ENCODE measurements around the gene SYT15. TPM values are rescaled to one million over a fixed set of nuclear protein-coding genes. Genes with fewer than 3 reads are reported as not detected.
A peak's percentile ranks its signal among the peaks of the same experiment; 100 is the strongest.
"Not testable (repeated sequence)": the region's sequence is repeated elsewhere in the genome, so short reads cannot be mapped to it uniquely, and the experiment has no call there.

Gene SYT15
- 1.4 TPM for total RNA-seq

DNA sequence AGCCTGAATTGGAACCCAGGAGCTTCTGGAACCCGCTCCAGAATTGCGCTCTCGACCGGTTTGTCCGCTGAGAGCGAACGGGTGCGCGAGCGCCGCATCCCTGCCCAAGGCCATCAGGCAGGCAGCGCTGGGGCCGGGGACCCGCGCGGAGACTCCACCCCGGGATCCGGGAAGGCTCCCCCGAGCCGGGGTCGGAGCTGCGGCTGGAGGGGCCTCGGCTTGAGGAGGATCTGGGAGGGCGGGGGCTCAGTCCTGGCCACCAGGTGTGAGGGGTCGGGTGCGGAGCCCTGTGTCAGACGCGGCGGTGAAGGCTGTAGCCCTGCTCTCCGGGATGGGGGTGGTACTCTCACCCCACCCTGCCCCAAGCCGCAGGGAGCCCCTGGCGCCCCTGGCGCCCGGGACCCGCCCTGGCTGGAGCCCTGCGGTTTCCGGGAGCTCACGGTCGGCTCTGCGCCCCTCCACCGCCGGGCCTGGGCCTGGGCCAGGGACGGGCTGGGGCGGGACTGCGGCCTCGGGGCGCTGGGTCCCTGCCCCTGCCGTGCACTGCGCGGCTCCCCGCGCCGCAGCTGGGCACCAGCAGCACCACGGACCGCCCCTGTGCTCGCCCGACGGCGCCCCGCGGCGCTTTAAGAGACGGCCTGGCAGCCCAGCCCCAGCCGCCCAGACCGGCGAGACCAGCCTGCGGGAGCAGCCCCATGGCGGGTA, at the start of gene SYT15:
Gene SYT15 (plus strand): TSS at position 655 of the 705 bp plus-strand sequence. CDS start 41 bp downstream, at position 696.
- peak; percentile 43 for ATAC-seq

DNA sequence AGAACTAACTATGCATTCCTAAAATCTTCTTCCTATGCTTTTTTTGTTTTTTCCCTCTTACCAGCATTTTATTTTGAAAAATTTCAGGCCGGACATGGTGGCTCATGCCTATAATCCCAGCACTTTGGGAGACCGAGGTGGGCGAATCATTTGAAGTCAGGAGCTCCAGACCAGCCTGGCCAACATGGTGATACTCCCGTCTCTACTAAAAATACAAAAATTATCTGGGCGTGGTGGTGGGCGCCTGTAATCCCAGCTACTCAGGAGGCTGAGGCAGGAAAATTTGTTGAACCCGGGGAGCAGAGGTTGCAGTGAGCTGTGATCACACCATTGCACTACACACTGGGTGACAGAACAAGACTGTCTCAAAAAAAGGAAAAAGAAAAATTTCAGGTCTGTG, 49.2 kb upstream of the SYT15 start:
- not testable (repeated sequence) for ATAC-seq

DNA sequence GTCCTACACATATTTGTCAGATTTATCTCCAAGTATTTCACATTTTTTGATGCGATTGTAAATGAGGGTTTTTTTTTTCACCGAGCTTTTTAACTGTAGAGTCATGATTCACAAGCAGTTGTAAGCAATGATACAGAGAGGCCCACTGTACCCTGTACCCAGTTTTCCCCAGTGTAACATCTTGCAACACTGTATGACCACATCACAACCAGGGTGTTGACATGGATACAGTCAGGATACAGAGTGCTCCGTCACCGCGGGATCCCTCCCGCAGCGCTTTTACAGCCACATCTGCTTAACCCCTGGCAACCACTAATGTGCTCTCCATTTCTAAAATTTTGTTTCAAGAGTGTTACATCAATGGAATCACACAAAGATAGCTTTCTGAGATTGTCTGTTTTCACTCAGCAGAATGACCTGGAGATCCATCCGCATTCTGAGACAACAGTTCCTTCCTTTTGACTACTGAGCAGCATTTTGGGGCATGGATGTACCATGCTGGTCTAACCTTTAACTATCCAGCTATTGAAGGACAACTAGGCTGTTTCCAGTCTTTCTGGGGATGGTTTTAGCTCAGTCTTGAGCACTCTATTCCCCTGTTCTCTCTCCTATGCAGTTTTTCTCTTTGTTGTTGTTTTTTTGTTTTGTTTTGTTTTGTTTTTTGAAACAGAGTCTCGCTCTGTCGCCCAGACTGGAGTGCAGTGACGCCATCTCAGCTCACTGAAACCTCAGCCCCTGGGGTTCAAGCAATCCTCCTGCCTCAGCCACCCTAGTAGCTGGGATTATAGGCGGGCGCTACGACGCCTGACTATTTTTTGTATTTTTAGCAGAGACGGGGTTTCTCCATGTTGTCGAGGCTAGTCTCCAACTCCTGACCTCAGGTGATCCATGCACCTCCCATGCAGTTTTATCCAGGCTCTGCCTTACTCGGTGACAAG, 48.4 kb upstream of the SYT15 start:
- no peak for ATAC-seq

DNA sequence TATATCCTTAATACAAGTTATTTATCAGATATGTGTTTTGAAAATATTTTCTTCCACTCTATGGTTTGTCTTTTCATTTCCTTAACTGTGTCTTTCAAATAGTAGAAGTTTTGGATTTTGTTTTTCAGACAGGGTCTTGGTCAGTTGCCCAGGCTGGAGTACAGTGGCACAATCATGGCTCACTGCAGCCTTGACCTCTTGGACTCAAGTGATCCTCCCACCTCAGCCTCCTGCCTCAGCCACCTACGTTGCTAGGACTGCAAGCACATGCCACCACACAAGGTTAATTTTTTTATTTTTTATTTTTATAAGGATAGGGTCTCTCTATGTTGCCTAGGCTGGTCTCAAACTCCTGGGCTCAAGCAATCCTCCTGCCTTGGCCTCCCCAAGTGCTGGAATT, 46.7 kb upstream of the SYT15 start:
- not testable (repeated sequence) for ATAC-seq

DNA sequence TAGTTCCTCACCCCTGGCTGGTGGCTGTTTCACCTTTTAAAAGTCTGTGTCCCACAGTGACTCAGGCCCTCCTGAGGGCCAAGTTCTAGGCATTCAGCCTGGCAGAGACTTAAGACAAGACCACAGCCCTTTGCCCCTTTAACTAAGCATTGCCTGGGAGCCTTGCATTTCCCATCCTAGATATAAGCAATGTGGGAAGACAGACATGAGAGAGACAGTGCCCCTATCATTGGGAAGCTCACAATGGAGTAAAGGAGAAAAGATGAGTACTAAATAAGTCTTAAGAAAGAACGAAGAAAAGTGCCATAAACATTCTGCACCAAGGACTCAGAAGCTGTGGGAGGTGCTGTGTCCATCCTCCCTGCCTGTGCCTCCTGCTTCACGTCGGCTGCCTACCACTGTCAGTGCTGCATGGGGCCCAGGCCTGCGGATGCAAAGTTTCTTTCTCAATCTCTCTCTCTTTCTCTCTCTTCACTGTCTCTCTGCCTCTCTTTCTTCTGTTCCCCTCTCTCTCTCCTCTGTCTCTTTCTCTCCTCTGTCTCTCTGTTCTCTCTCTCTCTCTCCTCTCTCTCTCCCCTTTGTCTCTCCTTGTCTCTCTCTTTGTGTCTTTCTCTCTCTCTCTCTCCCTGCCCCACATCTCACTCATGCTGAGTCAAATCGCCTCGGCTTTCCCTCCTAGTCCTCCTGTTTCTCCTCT, 44.0 kb upstream of the SYT15 start:
- ATAC-seq = no peak

DNA sequence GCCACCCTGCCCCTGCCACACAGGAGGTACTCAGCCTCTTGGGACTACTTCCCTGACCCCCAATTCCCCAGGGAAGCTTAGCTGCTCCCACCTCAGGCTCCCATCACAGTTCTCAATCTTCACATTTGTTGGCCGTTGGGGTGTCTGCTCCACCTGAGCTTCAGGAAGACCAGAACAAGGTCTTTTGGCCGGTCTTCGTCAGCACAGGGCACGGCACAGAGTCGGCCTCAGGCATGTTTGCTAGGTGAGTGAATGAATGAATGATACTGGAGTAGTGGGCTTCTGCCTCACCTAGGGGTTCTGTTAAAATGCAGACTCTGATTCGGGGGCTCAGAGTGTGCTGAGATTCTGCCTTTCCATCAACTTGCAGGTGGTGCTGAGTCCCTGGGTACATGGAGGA, 42.8 kb upstream of the SYT15 start:
- ATAC-seq = peak; percentile 10

DNA sequence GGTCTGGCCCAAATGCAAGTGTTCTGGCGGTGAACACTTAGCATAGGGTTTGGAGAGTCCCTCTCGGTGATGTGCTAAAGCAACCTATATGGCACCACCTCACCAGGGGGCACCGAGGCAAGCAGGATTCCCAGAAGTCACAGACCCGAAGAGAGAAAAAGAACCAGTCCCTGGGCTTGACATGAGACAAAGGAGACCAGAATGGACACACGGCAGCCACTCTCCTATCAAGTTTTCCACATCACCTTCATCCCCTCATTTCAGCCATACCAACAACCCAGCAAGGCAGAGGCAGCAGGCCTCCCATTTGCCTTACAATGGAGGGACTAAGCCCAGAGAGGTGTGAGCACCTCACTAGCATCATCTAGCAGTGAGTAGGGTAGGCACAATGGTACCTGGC, 42.1 kb upstream of the SYT15 start:
- no peak for ATAC-seq

DNA sequence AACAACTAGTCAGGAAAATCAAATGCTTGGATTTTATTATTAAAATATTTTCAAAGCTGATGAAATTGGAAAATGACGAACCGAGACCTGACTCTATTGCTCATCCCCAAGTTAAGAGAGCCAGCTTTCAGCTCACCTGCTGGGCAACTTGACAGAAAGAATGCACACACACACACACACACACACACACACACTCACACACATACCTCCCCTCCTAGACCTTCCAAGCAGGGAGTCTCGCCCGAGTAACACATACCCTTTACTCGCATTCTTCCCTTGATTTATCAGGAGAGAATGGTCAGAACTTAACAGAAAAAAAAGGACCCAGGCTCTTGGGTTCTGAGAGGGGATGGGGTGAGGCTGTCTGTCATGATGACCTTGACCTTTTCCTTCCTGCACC, 41.6 kb upstream of the SYT15 start:
- no peak for ATAC-seq

DNA sequence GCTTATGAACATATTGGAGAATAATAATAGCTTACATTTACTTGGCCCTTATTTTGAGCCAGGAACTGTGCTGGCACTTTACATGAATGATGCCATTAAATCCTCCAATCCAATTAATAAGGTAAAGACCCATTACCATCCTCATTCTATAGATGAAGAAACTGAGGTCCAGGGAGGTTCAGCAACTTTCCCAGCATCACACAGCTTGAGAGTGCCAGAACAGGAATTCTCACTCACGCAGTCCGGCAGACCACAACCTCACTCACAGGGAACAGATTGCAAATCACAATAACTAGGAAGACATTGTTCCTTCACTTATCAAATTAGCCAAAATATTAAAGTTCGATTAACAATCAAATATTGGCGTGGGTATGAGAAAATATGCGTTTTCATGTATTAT, 40.8 kb upstream of the SYT15 start:
- no peak for ATAC-seq

DNA sequence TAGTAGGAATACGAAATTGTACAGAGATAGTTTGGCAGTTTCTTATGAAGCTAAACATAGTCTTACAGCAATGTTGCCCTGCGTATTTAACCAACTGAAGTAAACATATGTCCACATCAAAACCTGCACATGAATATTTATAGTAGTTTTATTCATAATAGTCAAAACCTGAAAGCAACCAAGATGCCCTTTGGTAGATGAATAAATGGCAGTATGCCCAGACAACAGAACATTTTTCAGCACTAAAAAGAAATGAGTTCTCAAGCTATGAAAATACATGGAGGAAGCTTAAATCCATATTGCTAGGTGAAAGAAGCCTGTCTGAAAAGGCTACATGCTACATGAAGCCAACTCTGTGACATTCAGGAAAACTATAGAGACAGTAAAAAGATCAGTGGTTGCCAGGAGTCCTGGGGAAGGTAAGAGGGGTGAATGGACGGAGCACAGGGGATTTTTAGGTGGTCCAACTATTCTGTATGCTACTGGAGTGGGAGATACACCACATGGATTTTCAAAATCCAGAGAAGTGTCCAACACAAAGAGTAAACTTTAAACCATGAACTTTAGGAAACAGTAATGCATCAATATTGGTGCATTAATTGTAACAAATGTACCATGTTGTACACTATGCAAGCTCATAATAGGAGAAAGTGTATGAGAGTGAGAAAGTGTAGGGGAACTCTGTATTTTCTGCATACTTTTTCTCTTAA, 40.1 kb upstream of the SYT15 start:
- no peak for ATAC-seq

DNA sequence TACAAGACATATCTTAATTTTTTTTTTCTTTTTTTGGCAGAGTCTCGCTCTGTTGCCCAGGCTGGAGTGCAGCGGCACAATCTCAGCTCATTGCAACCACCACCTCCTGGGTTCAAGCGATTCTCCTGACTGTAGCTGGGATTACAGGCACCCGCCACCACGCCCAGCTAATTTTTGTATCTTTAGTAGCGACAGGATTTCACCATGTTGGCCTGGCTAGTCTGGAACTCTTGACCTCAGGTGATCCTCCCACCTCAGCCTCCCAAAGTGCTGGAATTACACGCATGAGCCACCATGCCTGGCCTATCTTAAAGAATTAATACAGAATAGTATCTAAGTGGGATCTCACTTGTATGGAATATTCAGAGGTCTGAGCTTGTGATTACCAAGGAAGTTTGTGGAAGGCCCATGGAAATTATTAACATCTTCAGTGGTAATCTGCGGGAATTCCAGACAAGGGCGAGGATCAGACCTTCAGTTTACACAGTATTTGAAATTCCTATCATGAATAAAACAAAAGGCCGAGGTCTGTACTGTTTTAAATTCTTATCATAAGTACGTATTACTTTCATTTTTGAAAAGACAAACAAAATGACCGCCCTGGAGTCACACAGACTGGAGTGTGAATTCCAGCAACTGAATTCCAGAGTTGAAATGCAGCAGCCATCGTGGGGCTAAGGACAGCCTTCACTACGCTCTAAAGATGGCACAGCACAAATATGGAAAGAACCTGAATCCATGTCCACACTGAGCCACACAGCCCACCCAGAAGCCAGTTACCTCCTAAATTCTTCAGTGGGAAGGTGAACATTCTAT, 39.1 kb upstream of the SYT15 start:
- no peak for ATAC-seq

DNA sequence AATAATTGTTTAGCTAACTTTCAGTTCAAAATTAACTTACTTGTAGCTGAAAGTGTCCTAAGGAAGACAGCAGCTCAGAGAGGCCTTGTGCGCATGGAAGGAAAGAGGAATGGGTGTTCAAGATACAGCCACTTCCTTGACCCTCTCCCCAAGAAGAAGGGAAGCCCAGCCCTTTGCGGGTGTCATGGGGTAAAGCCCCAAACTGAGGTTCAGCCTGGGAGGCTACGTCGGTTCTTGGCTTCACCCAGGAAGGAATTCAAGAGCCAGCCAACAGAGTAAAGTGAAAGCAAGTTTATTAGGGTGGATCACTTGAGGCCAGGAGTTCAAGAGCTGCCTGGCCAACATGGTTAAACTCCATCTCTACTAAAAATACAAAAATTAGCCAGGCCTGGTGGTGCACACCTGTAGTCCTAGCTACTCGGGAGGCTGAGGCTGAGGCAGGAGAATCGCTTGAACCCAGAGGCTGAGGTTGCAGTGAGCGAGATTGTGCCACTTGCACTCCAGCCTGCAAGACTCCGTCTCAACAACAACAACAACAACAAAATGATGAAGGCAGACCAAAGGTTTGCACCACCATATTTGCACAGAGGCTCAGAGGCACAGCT, 38.4 kb upstream of the SYT15 start:
- ATAC-seq = no peak

DNA sequence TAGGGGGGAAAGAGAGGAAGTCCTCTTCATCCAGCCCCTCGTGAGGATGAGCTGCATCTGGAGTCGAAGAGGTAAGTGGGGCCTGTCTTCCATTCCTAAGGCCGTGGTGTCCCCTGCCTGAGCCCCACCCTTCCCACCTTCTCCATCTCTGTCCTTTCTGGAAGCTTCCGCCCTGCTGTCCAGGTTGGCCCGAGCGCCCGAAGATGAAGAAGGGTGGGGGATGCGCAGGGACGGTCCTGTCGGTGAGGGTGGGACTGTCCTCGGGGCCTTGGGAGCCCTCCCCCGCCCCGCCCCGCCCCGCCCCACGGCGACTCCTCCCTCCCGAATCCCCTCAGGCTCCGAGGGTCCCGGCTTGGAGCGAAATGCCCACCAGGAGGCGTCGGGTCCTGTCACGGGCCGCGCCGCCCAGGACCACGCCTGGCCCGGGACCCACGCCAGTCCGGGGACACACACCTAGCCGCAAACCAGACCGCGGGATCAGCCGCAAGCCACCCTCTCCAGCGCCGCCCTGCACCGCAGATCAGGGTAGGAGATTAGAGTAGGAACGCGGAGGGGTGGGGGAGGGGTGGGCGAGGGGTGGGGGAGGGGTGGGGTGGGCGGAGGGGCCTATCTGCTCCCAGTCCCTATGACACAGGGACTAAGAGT, 37.8 kb upstream of the SYT15 start:
- ATAC-seq = no peak

DNA sequence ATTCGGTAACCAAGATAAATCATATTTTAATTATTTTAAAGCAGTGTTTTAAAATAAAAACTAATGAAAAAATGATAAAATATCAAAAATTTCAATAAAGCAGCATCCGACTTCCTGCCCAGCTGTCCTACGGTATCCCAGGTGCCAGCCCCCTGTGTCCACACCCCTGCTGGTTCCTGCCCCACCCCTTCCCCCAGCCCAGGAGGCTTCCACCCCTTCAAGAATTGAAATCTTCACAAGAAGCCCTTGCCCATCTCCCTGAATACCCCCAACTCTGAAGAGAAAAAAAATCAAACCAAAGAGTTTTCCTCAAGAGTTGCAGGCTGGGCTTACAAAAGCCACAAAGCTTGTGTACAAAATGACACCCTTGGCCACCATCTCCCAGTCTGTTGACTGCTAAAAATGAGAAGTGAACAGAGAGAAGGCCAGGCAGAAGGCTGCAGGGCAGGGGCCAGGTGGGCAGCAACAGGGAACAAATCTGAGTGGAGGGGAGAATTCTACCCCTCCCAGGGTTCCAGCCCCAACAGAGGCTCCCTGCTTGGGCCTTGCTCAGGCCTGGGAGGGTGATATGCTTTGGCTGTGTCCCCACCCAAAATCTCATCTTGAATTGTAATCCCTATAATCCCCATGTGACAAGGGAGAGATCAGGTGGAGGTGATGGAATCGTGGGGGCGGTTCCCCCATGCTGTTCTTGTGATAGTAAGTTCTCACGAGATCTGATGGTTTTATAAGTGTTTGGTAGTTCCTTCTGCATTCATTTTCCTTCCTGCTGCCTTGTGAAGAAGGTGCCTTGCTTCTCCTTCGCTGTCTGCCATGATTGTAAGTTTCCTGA, 37.0 kb upstream of the SYT15 start:
- no peak for ATAC-seq

DNA sequence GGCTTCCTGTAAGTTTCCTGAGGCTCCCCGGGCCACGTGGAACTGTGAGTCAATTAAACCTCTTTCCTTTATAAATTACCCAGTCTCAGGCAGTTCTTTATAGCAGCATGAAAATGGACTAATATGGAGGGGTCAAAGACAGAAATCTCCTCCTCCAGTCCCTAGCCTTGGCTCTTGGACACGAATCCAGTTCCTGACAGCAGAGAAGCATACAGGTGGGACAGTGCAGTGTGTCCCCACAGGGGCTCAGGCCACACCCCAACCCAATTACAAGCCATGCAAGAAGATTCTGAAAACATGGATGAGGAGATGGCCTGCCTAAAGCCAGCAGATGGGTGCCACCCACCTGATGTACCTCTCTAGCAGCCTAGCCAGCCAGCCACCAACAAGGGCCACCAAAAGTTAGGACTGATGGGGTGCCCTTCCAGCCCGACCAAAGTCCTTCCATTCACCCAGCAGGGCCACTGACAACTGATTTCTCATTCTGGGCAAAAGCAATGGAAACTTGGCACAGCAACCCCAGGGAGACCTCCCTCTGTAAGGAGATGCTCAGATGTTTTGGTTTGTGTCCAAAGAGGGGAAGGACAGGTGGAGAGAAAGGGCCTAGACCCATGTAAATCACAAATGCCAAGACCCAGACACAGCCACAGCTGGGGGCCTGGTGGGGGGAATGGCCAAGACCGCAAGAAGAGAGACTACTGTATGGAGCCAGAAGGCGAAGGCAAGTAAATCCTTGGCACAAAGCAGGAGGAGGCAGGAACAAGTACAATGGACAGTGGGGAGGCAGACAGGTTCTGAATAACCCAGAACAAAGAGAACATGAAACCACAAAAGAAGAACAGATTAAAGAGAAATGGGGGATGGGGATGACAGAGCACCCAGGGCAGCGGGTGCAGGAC, 36.1 kb upstream of the SYT15 start:
- no peak for ATAC-seq

DNA sequence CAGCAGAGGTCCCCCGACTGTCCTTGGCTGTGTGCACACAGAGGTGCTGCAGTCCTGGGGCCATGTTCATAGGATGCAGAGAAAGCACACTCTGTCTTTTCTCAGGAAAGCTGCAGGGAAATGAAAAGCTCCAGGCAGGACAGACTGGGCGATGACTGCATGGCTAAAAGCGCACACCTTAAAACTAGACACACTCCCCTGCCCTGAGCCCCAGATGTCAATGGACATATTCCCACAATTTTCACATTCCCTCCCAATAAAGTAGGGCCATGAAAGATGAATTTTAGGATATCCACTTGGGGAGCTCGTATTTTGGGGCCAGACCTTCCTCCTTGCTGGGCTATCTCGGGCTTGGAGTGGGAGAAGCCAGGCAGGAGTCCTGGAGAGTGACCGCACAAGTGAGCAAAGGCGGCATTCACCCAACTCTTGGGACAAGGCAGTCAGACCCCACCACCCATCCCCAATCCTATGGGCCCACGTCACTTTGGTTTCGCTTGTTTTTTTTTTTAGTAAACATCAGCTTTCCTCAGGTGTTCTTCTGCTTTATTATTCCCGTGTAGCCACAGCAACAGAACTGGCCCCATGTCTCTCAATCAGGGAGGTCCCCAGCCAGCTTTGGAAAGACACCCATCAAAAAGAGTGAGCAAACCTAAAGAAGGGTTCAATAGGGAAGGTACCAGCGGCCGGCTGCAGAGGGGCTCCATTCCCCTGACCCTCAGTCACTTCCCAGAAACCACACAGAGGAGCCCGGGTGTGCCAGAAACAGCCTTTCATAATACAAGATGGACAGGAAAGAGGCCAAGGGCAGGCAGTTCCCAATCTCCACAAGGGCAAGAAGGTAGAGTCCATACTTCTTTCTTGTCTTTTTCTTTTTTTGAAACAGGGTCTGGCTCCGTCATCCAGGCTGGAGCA, 35.2 kb upstream of the SYT15 start:
- no peak for ATAC-seq

DNA sequence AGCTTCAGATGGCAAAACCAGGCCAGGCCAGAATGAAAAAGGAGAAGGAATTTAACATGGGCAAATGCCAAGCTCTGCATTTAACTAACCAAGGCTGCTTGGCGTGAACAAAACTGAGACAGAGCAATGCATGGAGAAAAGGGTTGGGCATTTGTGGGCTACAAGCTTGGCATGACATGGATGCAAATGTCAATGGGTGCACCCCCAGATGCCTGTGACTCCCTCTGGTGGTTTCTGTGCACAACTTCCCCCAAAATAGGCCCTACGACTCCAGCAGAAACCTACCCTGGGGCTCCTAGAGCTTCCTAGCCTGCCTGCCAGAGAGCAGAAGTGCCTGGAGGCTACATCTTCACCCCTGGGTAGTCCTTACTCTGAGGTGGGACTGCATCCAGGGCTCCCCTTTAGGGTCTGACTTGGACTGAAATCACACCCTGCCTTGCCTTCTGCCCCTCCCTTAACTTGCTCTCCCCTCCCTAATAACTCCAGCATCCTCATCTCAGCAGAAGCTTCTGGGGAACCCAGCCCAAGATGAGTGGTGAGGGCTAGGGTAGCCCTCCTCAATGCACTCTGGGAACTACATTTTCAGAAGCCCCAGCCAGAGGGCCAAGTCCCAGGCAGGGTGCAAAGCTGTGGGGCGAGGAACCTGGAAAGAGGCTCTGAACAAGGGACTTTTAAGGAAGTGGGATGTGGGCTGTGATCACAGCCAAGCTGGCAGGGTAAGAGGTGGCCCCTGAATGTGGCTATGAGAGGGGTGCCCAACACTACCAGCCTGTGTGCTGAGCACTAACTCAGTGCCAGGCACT, 33.7 kb upstream of the SYT15 start:
- ATAC-seq = peak; percentile 14
